Measurements from ENCODE around the gene FIGN. TPM values are rescaled to one million over a fixed set of nuclear protein-coding genes. Genes with fewer than 3 reads are reported as not detected.

The FIGN gene
- total and polyA plus RNA-seq, 9 of the 15 experiments (the other 6 are each of a cell fraction or from before 2014, with no cell fraction given) = 0.02 TPM; not detected in 8

DNA sequence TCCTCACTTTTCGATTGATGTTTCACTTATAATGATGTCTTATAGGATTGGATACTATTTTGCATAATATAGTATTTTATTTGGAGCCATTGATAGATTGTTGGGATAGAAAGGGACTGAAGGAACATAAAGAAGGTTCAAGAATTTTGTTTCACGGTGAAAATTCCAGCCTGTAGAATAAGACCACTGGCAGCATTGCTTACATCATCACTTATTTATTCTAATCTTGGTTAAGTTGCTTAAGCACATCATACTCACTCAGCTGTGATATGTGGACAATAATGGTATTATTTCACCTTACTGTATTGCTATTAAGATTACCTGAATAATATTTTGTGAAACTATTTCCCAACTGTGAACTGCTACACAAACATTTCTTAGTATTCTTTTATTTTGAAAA, 118.3 kb downstream of the FIGN start:
- Histone ChIP-seq H3K9ac (ENCODE audit: insufficient read depth in 1 of 2, low read depth in 2 of 2, low read length in 2 of 2) (no peak overlapping the region), H3K9me1 (ENCODE audit: control insufficient read depth, insufficient read depth, low read length) (no peaks in the 10 kb centered on the region), H3K9me3 (replicated peaks; ENCODE audit: control insufficient read depth, insufficient read depth, low read depth, low read length) (no peaks in the 10 kb centered on the region; the same call in 1 of the 2 replicates), H3K4me3 (no peak overlapping the region), H3K36me3 (ENCODE audit: control insufficient read depth, insufficient read depth, low read length) (no peaks in the 10 kb centered on the region), H3K4me2 (ENCODE audit: insufficient read depth, low read length) (no peak overlapping the region), H3K27ac (ENCODE audit: extremely low read depth, low read depth, low read length) (no peak overlapping the region), H4K20me1 (replicated peaks; ENCODE audit: control insufficient read depth, insufficient read depth, low read length) (no peaks in the 10 kb centered on the region), H3K27me3 (ENCODE audit: control insufficient read depth in 2 of 2, insufficient read depth in 2 of 2, low read length in 2 of 2) (no peaks in the 10 kb centered on the region), H3K4me1 (replicated peaks in 1 of 2; ENCODE audit: control insufficient read depth in 2 of 2, insufficient read depth in 2 of 2, low read length in 2 of 2) (no peaks in the 10 kb centered on the region), H3K79me2 (ENCODE audit: control insufficient read depth, insufficient read depth, low read length) (no peaks in the 10 kb centered on the region), H2AFZ (ENCODE audit: low read depth, low read length) (no peak overlapping the region)
- BruUV-seq (replicated peaks) = no TSS peak
- FAIRE-seq = no peak
- ChIA-PET POLR2A (no interaction called here), CTCF (ENCODE audit: low intra/inter-chr PET ratio) (no interaction called here)
- TF ChIP-seq PYGO2 (tag; IDR thresholded peaks at IDR 0.05) = no peak
- TF ChIP-seq, protein P1, sequence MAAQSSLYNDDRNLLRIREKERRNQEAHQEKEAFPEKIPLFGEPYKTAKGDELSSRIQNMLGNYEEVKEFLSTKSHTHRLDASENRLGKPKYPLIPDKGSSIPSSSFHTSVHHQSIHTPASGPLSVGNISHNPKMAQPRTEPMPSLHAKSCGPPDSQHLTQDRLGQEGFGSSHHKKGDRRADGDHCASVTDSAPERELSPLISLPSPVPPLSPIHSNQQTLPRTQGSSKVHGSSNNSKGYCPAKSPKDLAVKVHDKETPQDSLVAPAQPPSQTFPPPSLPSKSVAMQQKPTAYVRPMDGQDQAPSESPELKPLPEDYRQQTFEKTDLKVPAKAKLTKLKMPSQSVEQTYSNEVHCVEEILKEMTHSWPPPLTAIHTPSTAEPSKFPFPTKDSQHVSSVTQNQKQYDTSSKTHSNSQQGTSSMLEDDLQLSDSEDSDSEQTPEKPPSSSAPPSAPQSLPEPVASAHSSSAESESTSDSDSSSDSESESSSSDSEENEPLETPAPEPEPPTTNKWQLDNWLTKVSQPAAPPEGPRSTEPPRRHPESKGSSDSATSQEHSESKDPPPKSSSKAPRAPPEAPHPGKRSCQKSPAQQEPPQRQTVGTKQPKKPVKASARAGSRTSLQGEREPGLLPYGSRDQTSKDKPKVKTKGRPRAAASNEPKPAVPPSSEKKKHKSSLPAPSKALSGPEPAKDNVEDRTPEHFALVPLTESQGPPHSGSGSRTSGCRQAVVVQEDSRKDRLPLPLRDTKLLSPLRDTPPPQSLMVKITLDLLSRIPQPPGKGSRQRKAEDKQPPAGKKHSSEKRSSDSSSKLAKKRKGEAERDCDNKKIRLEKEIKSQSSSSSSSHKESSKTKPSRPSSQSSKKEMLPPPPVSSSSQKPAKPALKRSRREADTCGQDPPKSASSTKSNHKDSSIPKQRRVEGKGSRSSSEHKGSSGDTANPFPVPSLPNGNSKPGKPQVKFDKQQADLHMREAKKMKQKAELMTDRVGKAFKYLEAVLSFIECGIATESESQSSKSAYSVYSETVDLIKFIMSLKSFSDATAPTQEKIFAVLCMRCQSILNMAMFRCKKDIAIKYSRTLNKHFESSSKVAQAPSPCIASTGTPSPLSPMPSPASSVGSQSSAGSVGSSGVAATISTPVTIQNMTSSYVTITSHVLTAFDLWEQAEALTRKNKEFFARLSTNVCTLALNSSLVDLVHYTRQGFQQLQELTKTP (IDR thresholded peaks at IDR 0.05; ENCODE audit: low read depth in 1 of 2, partially characterized antibody in 2 of 2) = no peak
- TF ChIP-seq RBM17 (IDR thresholded peaks at IDR 0.05; ENCODE audit: borderline replicate concordance, low read depth, low read length) = no peak
- TF ChIP-seq, protein P2, sequence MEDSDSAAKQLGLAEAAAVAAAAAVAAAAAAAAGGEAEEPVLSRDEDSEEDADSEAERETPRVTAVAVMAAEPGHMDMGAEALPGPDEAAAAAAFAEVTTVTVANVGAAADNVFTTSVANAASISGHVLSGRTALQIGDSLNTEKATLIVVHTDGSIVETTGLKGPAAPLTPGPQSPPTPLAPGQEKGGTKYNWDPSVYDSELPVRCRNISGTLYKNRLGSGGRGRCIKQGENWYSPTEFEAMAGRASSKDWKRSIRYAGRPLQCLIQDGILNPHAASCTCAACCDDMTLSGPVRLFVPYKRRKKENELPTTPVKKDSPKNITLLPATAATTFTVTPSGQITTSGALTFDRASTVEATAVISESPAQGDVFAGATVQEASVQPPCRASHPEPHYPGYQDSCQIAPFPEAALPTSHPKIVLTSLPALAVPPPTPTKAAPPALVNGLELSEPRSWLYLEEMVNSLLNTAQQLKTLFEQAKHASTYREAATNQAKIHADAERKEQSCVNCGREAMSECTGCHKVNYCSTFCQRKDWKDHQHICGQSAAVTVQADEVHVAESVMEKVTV (CRISPR knock-in tag; IDR thresholded peaks at IDR 0.05) = no peak
- TF ChIP-seq SOX6 (IDR thresholded peaks at IDR 0.05) = no peak
- no peak for TF ChIP-seq EWSR1 (IDR thresholded peaks at IDR 0.05; ENCODE audit: borderline replicate concordance, low read depth, partially characterized antibody)
- no peak for TF ChIP-seq FOXK2 (conservative IDR thresholded peaks at IDR 0.05 in 1 of 2, IDR thresholded peaks at IDR 0.05 in 1 of 2; ENCODE audit: low read depth in 2 of 2)
- TF ChIP-seq ZNF717 (CRISPR knock-in tag; IDR thresholded peaks at IDR 0.05) = no peak
- no peak for TF ChIP-seq SMARCE1 (IDR thresholded peaks at IDR 0.05)
- in situ Hi-C loops (cut with MboI) = no loop called here
- ATAC-seq = no peak
- no peak for DNase-seq (ENCODE audit: extremely low read depth in 1 of 4, low spot score in 3 of 4)
- intact Hi-C loops (cut with micrococcal nuclease) = no loop called here
- WGBS (ENCODE audit: insufficient coverage, low coverage, missing lambda C conversion rate) = 0% methylated on average over 2 of the region's 2 CpGs

Measured in K562 (cell line).